ENCODE data around the gene TMBIM6.
"Not testable (repeated sequence)": the region's sequence is repeated elsewhere in the genome, so short reads cannot be mapped to it uniquely, and the experiment has no call there.

- TF ChIP-seq, protein P1, sequence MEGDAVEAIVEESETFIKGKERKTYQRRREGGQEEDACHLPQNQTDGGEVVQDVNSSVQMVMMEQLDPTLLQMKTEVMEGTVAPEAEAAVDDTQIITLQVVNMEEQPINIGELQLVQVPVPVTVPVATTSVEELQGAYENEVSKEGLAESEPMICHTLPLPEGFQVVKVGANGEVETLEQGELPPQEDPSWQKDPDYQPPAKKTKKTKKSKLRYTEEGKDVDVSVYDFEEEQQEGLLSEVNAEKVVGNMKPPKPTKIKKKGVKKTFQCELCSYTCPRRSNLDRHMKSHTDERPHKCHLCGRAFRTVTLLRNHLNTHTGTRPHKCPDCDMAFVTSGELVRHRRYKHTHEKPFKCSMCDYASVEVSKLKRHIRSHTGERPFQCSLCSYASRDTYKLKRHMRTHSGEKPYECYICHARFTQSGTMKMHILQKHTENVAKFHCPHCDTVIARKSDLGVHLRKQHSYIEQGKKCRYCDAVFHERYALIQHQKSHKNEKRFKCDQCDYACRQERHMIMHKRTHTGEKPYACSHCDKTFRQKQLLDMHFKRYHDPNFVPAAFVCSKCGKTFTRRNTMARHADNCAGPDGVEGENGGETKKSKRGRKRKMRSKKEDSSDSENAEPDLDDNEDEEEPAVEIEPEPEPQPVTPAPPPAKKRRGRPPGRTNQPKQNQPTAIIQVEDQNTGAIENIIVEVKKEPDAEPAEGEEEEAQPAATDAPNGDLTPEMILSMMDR (conservative IDR thresholded peaks at IDR 0.05; ENCODE audit: low read length): not testable (repeated sequence)
- TF ChIP-seq EZH2phosphoT487 (IDR thresholded peaks at IDR 0.05; ENCODE audit: borderline replicate concordance, low read depth, low read length): not testable (repeated sequence)
Measured at GRCh38 chr12:49734900-49735299, 6.5 kb upstream of the TMBIM6 start.

All from OCI-LY7 (cell line).